Measurements from ENCODE around the gene PTPRT.

GRCh38 chr20:42594659-42595058, 595.0 kb downstream of the PTPRT start:
- TF ChIP-seq, protein P1, sequence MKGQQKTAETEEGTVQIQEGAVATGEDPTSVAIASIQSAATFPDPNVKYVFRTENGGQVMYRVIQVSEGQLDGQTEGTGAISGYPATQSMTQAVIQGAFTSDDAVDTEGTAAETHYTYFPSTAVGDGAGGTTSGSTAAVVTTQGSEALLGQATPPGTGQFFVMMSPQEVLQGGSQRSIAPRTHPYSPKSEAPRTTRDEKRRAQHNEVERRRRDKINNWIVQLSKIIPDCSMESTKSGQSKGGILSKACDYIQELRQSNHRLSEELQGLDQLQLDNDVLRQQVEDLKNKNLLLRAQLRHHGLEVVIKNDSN (IDR thresholded peaks at IDR 0.05) = no peak
- TF ChIP-seq, protein P2, sequence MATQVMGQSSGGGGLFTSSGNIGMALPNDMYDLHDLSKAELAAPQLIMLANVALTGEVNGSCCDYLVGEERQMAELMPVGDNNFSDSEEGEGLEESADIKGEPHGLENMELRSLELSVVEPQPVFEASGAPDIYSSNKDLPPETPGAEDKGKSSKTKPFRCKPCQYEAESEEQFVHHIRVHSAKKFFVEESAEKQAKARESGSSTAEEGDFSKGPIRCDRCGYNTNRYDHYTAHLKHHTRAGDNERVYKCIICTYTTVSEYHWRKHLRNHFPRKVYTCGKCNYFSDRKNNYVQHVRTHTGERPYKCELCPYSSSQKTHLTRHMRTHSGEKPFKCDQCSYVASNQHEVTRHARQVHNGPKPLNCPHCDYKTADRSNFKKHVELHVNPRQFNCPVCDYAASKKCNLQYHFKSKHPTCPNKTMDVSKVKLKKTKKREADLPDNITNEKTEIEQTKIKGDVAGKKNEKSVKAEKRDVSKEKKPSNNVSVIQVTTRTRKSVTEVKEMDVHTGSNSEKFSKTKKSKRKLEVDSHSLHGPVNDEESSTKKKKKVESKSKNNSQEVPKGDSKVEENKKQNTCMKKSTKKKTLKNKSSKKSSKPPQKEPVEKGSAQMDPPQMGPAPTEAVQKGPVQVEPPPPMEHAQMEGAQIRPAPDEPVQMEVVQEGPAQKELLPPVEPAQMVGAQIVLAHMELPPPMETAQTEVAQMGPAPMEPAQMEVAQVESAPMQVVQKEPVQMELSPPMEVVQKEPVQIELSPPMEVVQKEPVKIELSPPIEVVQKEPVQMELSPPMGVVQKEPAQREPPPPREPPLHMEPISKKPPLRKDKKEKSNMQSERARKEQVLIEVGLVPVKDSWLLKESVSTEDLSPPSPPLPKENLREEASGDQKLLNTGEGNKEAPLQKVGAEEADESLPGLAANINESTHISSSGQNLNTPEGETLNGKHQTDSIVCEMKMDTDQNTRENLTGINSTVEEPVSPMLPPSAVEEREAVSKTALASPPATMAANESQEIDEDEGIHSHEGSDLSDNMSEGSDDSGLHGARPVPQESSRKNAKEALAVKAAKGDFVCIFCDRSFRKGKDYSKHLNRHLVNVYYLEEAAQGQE (IDR thresholded peaks at IDR 0.05; ENCODE audit: low read depth) = no peak
- TF ChIP-seq RAD21 (IDR thresholded peaks at IDR 0.05; ENCODE audit: low read depth) = no peak
- TF ChIP-seq CREB1 (IDR thresholded peaks at IDR 0.05; ENCODE audit: low read depth) = no peak
- no peak for TF ChIP-seq FOXM1 (IDR thresholded peaks at IDR 0.05; ENCODE audit: borderline replicate concordance, low read depth)
- TF ChIP-seq EP300 (IDR thresholded peaks at IDR 0.05; ENCODE audit: borderline replicate concordance) = no peak
- no peak for TF ChIP-seq CEBPB (IDR thresholded peaks at IDR 0.05)
- TF ChIP-seq YY1 (IDR thresholded peaks at IDR 0.05; ENCODE audit: low read depth) = no peak
- no peak for TF ChIP-seq EGR1 (IDR thresholded peaks at IDR 0.05)
- no peak for TF ChIP-seq MAX (IDR thresholded peaks at IDR 0.05)
- TF ChIP-seq NFIC (IDR thresholded peaks at IDR 0.05) = no peak
- no peak for TF ChIP-seq TAF1 (IDR thresholded peaks at IDR 0.05; ENCODE audit: low read depth)

Data from Ishikawa (cell line).